Measurements from ENCODE around the gene IZUMO1.

The IZUMO1 gene

DNA sequence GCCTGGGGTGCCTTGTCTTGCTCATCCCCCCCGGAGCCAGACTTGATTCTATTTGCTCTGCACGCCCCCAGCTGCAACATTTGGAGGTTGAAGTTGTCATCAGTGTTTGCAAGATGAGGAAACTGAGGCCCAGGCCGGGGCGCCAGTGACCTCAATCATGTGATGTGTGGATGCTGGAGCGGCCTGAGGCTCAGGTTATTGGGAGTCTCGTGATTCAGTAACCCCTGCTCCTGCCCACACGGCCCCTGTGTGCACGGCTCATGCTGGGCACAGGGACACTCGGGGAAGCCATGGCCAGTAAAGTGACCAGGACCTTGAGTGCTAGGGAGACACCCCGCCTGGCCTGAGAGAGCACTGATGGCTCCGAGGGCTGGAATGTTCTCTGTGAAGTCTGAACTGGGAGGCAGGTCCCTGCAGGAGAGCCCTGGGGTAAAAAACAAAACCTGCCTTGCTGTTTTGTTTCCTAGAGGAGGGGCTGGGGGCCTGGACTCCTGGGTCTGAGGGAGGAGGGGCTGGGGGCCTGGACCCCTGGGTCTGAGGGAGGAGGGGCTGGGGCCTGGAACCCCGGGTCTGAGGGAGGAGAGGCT lies 10.5 kb upstream of the IZUMO1 start:
- no peak for DNase-seq (ENCODE audit: low read depth in 2 of 2)

DNA sequence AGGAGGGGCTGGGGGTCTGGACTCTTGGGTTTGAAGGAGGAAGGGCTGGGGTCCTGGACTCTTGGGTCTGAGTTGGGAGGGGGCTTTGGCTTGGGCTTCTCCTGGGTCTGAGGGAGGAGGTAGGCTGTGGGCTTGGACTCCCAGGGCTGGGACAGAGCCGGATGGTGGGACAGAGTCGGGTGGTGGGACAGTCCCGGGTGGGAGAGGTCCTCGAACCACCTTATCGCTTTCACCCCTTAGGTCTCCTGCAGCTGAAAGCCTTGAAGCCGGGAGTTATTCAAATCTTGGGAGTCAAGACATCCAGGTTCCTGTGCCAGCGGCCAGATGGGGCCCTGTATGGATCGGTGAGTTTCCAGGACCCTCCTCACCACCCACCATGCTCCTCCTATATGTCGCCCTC lies 10.0 kb upstream of the IZUMO1 start:
- DNase-seq (ENCODE audit: low read depth in 2 of 2), result no peak

DNA sequence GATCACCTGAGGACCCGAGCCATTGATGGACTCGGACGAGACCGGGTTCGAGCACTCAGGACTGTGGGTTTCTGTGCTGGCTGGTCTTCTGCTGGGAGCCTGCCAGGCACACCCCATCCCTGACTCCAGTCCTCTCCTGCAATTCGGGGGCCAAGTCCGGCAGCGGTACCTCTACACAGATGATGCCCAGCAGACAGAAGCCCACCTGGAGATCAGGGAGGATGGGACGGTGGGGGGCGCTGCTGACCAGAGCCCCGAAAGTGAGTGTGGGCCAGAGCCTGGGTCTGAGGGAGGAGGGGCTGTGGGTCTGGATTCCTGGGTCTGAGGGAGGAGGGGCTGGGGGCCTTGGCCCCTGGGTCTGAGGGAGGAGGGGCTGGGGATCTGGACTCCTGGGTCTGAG lies 9.5 kb upstream of the IZUMO1 start:
- DNase-seq (ENCODE audit: low read depth in 2 of 2), result no peak

DNA sequence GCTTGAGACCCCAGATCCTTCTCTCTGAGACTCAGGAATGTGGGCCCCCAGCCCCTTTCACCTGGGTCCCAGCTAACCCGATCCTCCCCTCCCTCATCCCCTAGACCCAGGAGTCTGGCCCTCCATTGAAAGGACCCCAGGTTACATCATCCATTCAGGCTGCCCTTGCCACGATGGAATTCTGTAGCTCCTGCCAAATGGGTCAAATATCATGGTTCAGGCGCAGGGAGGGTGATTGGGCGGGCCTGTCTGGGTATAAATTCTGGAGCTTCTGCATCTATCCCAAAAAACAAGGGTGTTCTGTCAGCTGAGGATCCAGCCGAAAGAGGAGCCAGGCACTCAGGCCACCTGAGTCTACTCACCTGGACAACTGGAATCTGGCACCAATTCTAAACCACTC lies 9.1 kb upstream of the IZUMO1 start:
- DNase-seq (ENCODE audit: low read depth in 2 of 2), result no peak

DNA sequence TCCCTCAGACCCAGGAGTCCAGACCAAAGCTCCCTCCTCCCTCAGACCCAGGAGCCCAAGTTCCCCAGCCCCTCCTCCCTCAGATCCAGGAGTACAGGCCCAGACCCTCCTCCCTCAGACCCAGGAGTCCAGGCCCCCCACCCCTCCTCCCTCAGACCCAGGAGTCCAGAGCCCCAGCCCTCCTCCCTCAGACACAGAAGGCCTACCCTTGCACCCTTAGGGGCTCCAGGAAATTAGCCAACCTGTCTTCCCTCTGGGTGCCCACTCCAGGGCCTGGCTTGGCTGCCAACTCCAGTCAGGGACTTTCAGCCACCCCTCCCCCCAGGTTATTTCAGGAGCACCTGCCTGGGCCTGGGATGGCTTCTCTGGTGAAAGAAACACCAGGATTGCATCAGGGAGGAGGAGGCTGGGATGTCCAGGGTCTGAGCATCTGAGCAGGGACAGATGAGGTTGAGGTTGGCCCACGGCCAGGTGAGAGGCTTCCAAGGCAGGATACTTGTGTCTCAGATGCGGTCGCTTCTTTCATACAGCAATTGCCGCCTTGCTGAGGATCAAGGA lies 8.5 kb upstream of the IZUMO1 start, which contains the start of gene FGF21:
FGF21 (plus strand) TSS at position 441 of the 558 bp plus-strand sequence. CDS start 713 bp downstream, outside the sequence.
- no peak for DNase-seq (ENCODE audit: low read depth in 2 of 2)

DNA sequence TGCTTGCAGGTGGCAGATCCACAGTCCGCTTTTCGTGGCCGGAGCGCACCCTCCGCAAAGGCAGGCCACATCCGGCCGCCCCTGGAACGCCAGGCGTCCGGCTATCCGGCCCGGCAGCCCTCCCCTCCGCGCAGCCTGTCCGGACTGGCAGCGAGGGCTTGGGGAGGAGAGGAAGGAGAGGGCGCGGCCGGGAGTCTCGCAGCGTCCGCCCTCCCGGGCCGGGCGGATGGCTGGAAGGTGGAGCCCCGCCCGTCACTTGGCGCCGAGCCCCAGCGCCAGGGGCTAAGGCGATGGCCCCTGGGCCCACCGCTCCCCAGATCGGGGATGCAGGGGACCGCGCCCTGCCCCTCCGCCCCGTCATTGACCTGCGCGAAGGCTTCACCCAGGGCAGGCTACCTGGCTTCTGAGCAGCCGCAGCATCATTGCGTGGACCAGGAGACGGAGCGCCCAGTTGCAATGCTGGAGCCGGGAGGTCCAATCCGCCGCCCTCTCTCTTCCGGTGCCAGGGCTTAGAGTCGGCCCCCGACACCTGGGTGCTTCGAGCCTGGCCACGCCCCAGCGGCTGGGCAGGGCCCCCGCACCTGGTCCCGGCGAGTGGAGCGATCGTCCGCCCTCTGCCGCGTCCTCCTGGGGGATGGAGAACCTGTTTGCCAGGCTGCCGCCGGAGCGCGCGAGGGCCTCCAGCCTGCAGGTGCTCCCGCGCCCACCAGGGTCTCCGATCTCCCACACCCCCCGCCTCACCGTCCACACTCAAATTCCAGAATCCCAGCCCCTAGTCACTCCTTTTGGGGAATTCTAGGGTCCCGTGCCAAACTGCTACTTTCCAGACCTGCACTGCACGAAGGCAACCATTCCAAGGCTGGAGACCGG lies 6.0 kb upstream of the IZUMO1 start, which contains the start of gene FUT1:
FUT1 (minus strand) TSS at position 146 of the 870 bp plus-strand sequence. CDS start 1,360 bp downstream, outside the sequence.
- DNase-seq (ENCODE audit: low read depth in 2 of 2), result no peak

DNA sequence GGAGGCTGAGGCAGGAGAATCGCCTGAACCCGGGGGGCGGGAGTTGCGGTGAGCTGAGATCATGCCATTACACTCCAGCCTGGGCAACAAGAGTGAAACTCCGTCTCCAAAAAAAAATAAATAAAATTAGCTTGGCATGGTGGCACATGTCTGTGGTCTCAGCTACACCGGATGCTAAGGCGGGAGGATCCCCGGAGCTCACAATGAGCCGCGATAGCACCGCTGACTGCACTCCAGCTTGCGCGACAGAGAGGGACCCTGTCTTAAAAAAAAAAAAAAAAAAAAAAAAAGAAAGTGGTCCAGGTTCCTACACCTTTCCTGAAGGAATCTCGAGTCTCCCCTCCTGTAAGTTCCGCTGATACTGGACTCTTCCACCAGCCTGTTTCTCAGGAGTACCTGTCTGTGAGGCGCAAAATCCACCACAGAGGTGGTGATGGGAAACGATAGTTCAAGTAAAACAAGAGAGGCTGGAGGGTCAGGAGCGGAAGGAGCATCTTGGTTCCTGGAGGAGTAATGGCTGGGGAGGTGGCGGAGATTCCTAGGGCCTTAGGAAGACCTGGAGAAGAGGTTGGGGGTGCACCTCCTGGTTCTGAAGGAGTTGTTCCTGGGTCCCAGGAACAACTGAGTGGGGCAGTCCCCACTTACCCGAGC lies 5.3 kb upstream of the IZUMO1 start:
- no peak for DNase-seq (ENCODE audit: low read depth in 2 of 2)

DNA sequence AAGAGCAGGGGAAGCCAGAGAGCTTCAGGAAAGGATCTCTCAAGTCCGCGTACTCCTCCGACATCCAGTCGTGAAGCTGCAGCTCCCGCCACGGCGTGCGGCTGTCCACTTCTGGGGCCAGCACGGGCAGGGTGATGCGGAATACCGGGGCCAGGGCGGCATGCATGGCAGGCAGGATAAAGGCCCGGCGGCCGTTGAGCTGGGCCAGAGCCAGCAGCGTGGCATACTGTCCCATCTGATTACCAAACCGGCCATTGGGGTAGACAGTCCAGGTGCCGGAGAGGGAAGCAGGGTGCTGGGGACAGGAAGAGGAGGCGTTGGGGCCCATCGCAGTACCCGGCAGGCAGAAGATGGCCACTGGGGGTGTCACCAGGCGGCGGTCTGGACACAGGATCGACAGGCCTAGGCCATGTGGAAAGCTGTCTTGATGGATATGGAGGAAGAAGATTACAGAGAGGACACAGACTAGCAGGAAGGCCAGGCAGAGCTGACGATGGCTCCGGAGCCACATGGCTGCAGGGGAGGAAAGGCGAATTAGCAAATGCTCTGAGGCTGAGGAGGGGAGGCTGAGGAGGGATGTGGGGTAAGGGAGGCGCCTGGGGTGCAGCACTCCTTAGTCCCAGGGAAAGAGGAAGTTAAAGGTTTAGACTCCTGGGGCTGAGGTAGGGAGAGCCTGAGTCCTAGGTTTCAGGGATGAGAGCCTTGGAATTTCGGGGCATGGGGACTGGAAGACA lies 4.2 kb upstream of the IZUMO1 start:
- no peak for DNase-seq (ENCODE audit: low read depth in 2 of 2)

DNA sequence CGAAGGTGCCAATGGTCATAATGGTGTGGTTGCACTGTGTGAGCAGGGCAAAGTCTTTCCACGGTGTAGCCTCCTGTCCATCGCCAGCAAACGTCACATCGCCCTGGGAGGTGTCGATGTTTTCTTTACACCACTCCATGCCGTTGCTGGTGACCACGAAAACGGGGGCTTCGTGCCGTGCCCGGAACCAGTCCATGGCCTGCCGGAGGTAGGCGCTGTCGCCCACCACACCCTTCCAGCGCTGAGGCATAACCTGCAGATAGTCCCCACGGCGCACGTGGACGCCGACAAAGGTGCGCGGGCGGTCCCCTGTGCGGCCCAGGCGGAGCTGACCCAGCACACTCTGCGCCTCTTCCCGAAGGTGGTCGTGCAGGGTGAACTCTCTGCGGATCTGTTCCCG lies 3.6 kb upstream of the IZUMO1 start:
- no peak for DNase-seq (ENCODE audit: low read depth in 2 of 2)

DNA sequence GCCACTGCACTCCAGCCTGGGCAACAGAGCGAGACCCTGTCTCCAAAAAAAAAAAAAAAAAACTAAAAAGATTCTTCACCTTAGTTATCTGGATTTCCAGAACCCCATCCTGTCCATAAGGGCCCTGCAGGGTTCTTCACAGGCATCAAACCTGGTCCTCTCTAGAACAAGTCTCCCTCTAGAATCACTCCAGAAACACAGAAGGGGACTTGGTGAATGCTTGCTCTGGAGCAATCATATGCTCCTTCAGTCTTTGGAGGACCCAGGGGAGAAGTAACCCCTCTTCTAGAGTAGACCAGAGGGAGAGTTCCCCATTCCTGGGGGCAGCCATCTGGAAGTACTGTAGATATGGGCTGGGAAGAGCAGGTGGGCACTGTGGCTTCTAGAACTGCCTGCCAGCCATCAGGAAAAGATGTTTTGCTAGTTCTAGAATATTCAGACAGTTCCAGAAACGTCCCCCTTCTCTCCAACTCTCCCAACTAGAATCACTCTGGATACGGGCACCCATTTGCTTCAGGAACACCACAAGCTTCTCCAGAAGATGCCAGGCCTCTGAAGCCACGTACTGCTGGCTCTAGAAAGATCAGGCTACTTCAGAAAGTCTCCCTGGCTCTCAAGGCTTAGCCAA lies 3.0 kb upstream of the IZUMO1 start:
- DNase-seq (ENCODE audit: low read depth in 2 of 2), result no peak

DNA sequence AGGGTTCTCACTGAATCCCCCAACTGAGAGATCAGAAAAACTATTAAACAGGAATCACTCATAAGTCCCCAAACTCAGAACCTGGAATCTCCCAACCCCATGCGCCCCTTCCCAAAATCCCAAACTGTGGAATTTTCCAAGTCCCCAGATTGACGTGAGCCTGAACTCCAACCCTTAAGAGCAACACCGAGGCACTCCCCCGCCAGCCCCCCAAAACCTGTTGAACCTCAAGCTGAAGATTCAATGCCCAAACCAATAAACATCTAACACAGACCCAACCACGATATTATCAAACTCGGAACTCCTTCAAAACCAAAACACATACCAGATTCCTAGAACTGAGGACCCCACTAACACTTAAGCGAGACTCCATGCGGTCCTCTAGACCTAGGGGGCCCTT lies 599 bp downstream of the IZUMO1 start:
- DNase-seq (ENCODE audit: low read depth in 2 of 2), result no peak

DNA sequence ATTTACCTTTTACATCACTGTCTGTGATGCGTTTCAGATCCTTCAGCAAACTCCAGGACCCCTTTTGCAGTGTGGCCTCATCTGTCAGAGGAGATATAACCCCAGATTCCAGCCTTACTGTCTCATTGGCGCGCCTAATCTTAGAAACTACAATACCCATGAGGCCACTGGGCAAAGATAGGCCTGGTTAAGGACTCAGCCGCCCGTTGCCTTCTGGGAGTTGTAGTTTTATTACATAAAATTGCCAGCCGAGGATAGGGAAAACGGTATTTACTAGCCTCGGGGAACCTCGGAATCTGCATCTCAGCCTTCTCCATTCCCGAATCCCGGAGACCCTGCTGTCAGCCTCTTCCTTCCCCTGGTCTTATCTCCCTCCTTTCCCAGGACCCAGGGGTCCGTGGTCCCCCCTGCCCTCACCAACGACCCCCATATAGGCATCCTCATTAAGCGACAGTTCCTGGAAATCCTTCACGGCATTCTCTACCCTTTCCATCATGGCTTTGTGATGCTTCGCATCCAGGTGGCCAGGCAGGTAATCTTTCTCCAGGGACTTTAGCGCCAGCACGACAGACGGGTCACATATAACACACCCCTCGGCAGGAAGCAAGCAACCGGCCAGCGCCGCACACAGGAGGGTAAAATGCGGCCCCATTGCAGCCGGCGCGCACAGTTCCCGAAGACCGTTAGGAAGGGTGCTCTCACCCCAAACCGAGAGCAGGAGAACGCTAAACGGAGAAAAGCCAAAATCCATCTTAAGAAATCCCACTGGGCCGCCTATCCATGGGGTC lies 1.3 kb downstream of the IZUMO1 start:
- peak in 1 of 2 donors; percentile 24 for DNase-seq (ENCODE audit: low read depth in 2 of 2)

DNA sequence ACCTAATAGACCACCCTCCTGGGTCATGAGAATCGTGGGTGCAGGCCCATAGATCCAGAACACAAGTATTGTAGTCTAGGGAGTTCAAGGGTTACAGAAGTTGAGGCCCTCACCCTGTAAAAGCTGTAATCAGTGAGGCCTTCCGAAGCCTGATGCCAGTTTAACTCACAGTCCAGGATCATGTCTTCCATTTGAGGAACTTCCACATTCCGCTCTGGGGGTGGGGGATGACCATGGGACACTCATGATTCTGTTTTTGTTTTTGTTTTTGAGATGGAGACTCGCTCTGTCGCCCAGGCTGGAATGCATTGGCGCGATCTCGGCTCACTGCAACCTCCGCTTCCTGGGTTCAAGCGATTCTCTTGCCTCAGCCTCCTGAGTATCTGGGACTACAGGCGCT lies 4.6 kb downstream of the IZUMO1 start:
- DNase-seq (ENCODE audit: low read depth in 2 of 2), result no peak

DNA sequence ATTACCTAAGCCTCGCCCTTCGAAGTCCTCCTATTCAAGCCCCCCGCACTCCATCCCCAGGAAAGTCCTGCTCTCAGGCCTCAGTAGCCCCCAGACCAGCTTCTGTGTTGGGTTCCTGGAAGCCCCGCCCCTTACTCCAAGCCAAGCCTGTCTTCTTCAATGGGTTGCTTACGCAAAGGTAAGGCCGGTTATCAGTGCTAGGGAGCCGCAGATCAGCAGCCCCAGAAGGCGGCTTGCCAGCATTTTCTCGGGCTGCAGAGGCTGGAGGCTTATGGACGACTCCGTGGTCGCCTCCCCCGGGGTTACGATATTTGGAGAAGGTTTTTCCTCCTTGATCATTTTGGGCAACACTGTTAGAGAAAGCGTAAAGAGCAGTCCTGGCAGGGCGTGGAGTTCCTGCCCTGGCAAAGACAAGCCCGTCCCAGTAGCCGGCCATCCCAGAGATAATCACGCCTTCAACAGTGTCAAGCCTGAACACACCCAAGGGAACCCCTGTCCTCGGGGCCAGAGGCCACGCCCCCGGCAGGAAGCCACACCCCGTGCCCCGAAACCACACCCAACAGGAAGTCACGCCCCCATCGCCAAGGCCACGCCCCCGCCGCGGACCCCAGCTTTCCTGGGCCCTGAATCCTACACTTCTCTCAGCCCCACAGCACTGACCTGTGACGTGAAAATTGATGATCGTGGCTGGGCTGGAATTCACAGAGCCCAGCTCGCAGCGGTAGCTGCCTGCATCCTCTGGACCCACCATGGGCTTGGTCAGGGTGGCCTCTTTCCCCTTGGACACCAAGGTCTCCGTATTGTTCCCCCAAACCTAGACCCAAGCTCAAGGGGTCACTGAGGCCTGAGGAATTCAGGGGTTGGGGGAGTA lies 5.3 kb downstream of the IZUMO1 start:
- DNase-seq (ENCODE audit: low read depth in 2 of 2), result no peak

DNA sequence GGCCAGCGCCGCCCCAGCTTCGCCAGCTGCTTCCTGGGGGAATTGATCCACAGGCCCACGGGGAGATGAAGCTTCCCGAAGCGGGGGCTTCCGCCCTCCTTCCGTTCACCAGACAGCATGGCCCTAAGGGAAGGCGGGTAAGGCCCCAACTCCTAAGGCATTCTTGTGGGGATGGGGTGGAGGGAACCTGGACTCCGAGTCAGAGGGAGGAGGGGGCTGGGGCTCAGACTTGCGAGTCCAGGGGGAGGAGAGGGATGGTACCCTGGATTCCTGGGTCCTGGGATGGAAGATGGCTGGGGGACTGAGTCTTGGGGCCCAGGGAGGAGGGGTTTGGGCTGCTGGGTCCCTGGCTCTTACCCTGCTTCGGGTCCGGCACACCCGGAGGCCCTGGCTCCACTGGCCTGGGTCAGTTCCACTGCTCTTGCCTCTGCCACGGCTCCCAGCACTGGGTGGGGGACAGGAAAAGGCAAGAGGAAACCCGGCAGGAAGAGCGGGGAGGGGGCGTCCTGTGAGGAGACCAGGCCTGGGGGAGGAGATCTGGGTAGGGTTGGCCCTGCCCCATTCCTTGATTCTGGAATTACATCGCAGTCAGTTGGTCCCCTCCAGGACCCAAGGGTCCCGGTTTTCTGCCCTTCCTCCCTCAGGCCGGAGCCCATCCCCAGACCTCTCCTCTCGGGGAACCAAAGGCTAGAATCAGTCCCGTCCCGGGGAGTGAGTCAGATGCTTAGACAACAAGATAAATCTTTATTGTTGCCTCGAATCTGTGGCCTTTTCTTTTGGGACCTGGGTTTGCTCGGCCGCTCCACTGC lies 6.3 kb downstream of the IZUMO1 start, which contains the start of gene RASIP1:
RASIP1 (minus strand) TSS at position 447 of the 809 bp plus-strand sequence; CDS start at position 119, 328 bp downstream.
- no peak for DNase-seq (ENCODE audit: low read depth in 2 of 2)

DNA sequence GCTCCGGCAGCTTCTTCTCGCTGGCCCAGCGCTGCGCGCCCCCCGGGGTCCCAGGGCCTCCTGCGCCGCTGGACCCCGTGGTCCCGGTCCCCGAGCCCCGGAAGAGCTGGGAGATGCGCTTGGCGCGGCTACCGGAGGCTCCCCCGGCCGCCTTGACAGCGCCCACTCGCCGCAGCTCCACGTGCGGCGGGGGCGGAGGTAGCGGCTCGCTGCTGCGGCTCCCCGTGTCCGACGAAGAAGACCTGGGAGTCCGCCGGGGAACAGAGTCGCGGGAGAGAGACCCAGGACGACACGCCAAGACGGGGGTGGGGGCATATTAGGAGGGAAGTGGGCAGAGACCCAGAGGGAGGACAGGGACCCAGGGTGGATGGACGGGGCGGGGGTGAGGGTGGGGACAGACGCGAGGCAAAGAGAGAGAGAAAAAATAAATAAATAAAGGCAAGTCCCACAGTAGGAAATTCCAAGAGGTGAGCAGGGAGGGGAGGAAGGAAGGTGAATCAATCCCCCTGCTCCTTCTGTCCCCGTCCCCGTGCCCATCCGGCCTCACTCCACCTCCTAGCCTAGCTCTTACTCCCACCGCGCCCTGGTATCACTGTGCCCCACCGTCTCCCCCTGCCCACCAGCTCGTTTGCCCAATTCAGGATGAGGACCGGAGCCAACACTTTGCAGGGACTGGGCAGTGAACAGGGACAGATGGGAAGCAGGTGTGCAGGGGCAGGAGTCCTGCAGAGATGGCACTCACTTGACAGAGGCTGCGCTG lies 7.1 kb downstream of the IZUMO1 start:
- DNase-seq (ENCODE audit: low read depth in 2 of 2), result no peak

DNA sequence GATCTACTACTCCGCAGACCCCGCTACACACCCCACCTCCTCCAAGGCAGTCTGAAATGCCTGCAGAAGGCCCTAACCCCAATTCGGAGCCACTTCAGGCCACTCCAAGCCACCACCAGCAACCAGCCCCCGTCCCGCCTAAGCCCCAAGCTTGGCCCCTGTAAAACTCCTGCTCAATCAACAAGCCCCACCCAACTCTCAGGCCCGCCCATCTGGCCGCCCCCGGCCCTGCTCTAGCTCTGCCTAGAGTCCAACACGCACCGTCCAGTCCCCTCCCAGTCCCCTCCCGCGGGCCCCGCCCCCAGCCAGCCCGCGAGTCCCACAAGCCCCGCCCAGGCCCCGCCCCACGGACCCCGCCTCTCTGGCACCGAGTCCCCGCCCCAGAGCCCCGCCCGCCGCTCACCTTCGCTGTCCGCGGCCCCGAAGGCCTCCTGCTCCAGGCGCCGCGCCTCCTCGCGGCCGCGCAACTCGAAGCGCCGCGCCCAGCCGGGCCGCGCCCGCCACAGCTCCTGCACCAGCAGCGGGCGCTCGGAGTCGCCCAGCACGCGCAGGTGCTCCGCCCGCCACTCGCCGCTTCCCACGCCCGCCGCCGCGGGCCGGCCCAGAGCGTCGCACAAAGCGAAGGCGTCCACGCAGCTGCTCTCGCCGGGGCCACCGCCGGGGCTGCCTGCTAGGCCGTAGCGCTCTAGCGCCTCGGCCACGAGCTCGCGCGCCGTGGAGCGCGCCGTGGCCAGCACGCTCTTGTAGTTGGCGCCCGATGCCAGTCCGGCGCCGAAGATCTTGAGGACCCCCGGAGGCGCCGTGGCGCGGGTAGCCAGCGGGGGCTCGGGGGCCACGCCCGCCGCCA lies 7.9 kb downstream of the IZUMO1 start:
- DNase-seq (ENCODE audit: low read depth in 2 of 2), result peak; percentile 72 to 75

All from stimulated activated CD8-positive, alpha-beta memory T cell treated with anti-CD3 and anti-CD28 coated beads, Interleukin-15, amount 100 ng/mL, for 4 hours (primary cell).